ENCODE results near the gene MYH1.

MYH1 gene

DNA sequence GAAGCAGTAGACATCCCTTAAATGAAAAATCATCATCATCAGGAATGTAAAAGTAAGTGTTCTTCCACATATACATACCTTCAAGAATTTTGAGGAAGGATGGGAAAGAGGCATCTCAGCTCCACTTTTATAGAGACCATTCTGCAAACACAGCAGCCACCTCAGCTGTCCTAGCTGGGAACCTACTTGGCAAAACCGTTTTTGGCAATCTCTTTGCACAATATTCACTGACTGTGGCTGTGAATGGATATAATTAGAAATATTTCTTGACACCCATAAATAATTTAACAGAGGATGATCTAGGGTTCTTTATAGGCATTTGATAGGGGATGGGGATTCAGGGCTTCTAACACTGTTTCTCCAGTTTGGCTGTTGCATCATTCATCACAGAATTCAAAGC is 48.9 kb downstream of the MYH1 start, which contains the start of gene MYH4:
TSS of gene MYH4 (minus strand) at position 101 of the 400 bp plus-strand sequence. CDS start 2,814 bp downstream, outside the sequence.
- DNase-seq (ENCODE audit: low spot score in 2 of 2) (no peak), ATAC-seq (replicated peaks; ENCODE audit: extremely low read depth, poor library complexity, severe bottlenecking) (no peak)
- no peaks in the 10 kb centered on the region for H3K9me3 Mint-ChIP-seq
- H3K4me1 Mint-ChIP-seq = no peaks in the 10 kb centered on the region
- H3K4me3 Mint-ChIP-seq = no peak within 1 kb of the TSS
- H3K36me3 Mint-ChIP-seq (ENCODE audit: insufficient read depth) = no peaks in the 10 kb centered on the region
- no peak within 1 kb of the TSS for H3K27ac Mint-ChIP-seq (ENCODE audit: low read depth)
- peaks cover 25% of the 10 kb centered on the region for H3K27me3 Mint-ChIP-seq

DNA sequence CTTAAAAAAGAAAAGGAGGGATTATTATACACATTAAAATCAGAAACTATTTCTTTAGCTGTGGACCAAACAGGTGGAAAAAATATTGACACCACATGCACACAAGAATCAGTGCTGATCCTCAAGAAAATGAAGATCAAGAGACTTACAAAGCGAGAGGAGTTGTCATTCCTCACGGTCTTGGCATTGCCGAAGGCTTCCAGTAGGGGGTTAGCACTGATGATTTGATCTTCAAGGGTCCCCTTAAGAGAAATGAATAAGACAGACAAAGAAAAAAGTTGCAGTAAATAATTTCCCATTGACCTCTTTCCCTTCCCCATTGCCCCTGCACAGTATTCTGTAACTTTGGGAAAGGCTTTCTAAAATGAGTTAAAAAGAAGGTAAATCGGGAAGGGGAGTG is 54.9 kb downstream of the MYH1 start:
- no peak overlapping the region for H3K4me3 Mint-ChIP-seq
- no peak for ATAC-seq (replicated peaks; ENCODE audit: extremely low read depth, poor library complexity, severe bottlenecking)

DNA sequence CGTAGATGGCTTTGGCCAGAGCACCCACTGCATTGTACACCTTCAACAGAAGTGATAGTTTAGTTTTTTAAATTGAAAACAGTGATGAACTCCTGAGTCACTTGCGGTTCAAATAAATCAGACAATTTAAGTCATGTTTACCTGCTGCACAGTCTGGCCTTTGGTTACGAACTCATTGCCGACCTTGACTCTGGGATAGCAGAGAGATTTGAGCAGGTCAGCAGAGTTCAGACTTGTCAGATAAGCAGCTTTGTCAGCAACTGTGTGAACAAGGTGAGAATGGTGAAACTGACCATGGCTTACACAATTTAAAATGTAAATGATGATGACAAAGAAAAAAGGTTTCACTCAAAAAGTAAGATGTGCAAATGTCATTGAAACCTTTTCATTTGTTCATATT is 58.3 kb downstream of the MYH1 start:
- DNase-seq (ENCODE audit: low spot score in 2 of 2) = no peak
- Mint-ChIP-seq H3K27me3 (peaks cover 51% of the 10 kb centered on the region), H3K27ac (ENCODE audit: low read depth) (no peak overlapping the region), H3K9me3 (no peaks in the 10 kb centered on the region), H3K36me3 (ENCODE audit: insufficient read depth) (no peaks in the 10 kb centered on the region), H3K4me3 (no peak overlapping the region), H3K4me1 (no peaks in the 10 kb centered on the region)
- no peak for ATAC-seq (replicated peaks; ENCODE audit: extremely low read depth, poor library complexity, severe bottlenecking)

More for the DNA sequence above, 54.9 kb downstream of the MYH1 start:
- Mint-ChIP-seq H3K27me3 (peaks cover 68% of the 10 kb centered on the region), H3K4me1 (no peaks in the 10 kb centered on the region), H3K27ac (ENCODE audit: low read depth) (no peak overlapping the region), H3K36me3 (ENCODE audit: insufficient read depth) (no peaks in the 10 kb centered on the region), H3K9me3 (no peaks in the 10 kb centered on the region)
- DNase-seq (ENCODE audit: low spot score in 2 of 2) = no peak

DNA sequence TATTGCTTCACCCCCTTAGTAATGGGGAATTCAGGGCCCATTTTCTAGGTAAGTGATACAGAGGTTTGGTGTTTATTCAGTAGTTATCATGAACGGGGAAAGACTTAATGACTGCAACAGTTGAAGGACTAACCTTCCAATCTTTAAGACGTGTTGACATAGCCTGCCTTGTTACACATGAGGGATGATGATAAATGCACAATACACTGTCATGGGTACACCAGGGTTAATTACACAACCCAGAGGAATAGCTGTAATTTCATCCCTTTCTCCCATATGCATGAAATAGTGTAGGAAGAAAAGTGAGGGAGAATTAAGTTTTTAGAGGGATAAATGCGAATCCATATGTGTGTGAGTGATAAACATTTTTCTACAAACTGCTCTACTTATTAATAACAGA is 59.6 kb downstream of the MYH1 start:
- Mint-ChIP-seq H3K27me3 (peaks cover 50% of the 10 kb centered on the region), H3K27ac (ENCODE audit: low read depth) (no peak overlapping the region), H3K4me1 (no peaks in the 10 kb centered on the region), H3K4me3 (no peak overlapping the region), H3K9me3 (no peaks in the 10 kb centered on the region), H3K36me3 (ENCODE audit: insufficient read depth) (no peaks in the 10 kb centered on the region)
- ATAC-seq (replicated peaks; ENCODE audit: extremely low read depth, poor library complexity, severe bottlenecking) (no peak), DNase-seq (ENCODE audit: low spot score in 2 of 2) (no peak)

DNA sequence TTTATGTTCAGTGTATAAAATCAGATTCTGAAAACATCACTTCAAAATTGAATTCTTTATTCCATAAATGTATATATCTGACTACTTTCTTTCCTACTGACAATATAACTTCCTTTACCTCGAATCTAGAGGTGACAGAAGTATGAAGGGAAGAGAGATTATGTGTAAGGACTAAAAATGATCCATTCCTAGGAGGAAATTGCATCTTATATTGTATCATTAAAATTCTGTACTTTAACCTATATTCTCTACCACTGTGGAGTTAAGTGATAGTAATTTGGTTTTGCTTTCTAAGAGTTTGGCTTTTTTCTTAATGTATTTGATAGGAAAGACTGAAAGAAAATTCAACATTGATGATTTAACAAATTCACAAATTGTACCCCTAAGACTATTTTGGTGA is 60.4 kb downstream of the MYH1 start:
- no peaks in the 10 kb centered on the region for H3K4me1 Mint-ChIP-seq
- ATAC-seq (replicated peaks; ENCODE audit: extremely low read depth, poor library complexity, severe bottlenecking) (no peak), DNase-seq (ENCODE audit: low spot score in 2 of 2) (no peak)
- no peaks in the 10 kb centered on the region for H3K9me3 Mint-ChIP-seq
- no peaks in the 10 kb centered on the region for H3K36me3 Mint-ChIP-seq (ENCODE audit: insufficient read depth)
- H3K27ac Mint-ChIP-seq (ENCODE audit: low read depth) = no peak overlapping the region
- peaks cover 52% of the 10 kb centered on the region for H3K27me3 Mint-ChIP-seq
- H3K4me3 Mint-ChIP-seq = no peak overlapping the region

DNA sequence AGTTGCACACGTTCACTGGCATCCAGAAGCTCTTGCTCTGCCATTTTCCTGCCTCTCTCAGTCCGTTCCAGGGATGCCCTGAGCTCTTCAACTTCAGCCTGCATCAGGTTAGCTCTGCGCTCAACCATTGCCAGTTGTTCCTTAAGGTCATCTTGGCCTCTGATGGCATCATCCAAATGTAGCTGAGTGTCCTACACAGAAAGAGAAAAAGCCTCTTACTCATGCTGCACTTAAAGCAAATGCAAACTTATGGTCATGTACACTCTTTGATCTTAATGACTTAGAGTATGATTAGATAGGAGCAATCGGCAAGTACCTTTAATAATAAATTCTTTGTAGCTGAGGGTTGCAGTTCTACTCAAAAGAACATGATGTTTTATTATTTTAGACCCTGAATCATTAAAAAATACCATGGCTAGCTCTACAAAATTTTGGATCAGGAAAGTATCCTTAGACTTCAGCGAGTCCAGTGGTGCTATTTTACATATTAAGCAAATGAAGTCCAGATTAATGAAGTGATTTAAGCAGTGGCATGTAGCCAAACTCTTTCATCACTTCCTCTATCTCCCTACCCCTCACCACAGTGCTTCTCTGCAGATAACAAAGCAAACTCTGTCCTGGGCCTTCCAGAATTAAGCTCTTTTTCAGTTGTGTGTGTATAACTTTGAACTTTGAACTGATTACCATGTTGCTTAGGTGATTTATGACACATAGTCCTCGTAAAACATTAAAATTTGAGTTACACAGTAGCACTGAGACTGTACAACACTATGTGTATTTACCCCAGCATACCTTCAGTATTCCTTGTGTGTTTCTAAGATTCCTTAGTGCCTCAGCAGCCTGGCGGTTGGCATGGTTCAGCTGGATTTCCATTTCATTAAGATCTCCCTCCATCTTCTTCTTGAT is 71.1 kb downstream of the MYH1 start:
- DNase-seq (ENCODE audit: low spot score in 2 of 2) = no peak
- H3K27ac Mint-ChIP-seq (ENCODE audit: low read depth) = no peak overlapping the region
- ATAC-seq (replicated peaks; ENCODE audit: extremely low read depth, poor library complexity, severe bottlenecking) = no peak

More for the DNA sequence above, 71.1 kb downstream of the MYH1 start:
- no peaks in the 10 kb centered on the region for H3K36me3 Mint-ChIP-seq (ENCODE audit: insufficient read depth)
- no peak overlapping the region for H3K4me3 Mint-ChIP-seq
- peaks cover 77% of the 10 kb centered on the region for H3K27me3 Mint-ChIP-seq
- no peaks in the 10 kb centered on the region for H3K9me3 Mint-ChIP-seq
- no peaks in the 10 kb centered on the region for H3K4me1 Mint-ChIP-seq

All from central memory CD8-positive, alpha-beta T cell (primary cell).